NCI-H1436 (cell line): Measurements from ENCODE around the gene LRTM2.

Experiments used
- DNase-seq: peaks from one replicate; lab custom pipeline; 2025; lab: John Stamatoyannopoulos, UW

LRTM2 gene

DNA sequence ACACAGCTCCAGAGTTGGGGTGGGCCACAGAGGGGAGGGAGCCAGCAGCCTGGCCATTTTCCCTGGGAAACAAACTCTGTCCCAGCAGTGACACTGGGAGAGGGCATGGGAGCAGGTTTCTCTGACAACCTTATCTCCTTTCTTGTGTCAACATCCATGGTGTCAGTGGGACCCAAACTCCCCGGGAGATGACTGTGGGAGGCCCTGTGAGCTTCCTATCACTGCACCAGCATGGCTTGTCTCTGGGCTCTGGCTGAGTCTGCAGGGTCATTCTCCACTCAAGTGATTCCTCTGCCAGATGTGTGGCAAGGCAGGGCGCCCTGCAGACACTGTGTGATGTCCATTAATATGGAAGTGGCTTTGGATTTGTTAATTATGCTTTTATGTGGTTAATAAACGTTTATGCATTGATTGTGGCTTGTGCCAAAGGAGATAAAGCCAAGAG, 10.1 kb downstream of the LRTM2 start:
- DNase-seq: no peak

DNA sequence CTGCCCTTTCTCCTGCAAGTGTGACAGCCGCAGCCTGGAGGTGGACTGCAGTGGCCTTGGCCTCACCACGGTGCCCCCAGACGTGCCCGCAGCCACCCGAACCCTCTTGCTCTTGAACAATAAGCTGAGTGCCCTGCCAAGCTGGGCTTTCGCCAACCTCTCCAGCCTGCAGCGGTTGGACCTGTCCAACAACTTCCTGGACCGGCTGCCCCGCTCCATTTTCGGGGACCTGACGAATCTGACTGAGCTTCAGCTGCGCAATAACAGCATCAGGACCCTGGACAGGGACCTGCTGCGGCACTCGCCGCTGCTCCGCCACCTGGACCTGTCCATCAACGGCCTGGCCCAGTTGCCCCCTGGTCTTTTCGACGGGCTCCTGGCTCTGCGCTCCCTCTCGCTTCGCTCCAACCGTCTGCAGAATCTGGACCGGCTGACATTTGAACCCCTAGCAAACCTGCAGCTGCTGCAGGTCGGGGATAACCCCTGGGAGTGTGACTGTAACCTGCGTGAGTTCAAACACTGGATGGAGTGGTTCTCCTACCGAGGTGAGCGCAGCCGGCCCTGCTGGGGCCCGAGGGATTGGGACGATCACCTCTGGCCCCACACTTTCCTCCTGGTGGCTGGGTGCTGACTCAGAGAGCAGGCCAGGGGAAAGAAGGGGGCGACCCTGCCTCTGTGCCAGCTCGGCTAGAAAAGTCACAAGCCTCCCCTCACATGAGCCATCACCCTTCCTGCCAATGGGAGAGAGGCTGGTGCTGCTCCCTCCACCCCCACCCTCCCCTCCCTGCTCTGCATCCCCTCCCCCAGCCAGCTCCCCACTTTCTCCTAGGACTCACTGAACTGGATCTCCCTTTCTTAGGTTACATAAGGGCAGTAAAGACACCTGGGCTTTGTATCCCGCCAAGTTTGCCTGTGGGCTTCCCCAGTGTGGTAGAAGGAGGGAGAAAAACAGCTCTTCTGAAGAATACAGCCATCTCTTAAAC, 10.9 kb downstream of the LRTM2 start:
- DNase-seq: no peak

DNA sequence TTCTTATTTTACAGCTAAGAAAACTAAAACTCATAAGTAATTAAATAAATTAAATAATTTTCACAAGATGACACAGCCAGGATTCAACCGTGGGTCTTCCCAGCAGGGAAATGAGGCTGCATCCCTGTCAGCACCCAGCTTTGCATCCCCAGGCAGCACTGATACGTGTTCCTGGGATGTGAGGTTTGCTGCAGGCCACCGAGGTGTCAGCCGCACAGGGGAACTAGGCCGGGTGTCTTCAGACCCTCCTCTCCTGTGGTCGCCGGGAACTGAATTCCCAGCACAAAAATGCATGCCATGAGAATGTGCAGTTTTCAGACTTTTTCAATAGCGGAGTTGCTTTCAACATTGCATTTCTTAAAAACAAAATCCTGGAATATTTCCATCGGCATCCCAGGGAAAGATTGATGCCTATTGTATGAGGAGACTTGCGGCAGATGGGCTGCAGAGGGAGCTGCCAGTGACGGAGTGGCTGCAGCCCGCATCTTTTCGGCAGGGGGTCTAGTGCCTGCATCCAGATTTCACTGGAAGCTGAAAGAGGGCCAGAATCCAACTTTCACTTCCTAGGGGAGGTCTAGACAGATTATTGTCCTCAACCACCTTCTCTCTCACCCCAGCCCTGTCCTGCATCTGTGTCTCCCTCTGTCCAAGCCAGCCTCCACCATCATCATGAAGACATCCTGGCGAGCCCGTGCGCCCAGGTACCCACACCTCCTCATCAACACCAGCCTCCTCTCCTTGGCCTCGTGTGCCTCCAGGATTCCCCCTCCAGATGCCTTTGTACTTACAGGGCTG, 12.6 kb downstream of the LRTM2 start:
- DNase-seq: no peak

DNA sequence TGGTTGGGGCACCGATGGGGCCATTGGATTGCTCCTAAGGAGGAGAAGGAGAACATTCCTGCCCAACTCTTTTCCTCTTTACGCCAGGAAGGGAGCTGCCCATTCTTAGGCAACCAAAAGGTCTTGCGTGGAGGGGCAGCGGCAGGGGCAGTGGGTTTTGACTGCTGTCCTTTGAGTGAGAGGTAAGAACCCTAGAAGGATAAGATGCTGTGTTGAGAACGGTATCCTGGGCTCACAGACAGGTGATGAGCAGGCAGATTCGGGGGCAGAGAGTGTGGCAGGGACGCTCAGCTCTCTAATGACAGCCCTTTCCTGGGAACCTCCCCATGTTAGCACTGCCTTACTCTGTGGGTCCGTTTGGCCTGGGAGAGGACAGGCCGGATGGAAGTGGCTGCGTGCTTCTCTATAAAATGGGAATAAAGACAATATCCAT, 13.2 kb downstream of the LRTM2 start:
- DNase-seq: no peak

DNA sequence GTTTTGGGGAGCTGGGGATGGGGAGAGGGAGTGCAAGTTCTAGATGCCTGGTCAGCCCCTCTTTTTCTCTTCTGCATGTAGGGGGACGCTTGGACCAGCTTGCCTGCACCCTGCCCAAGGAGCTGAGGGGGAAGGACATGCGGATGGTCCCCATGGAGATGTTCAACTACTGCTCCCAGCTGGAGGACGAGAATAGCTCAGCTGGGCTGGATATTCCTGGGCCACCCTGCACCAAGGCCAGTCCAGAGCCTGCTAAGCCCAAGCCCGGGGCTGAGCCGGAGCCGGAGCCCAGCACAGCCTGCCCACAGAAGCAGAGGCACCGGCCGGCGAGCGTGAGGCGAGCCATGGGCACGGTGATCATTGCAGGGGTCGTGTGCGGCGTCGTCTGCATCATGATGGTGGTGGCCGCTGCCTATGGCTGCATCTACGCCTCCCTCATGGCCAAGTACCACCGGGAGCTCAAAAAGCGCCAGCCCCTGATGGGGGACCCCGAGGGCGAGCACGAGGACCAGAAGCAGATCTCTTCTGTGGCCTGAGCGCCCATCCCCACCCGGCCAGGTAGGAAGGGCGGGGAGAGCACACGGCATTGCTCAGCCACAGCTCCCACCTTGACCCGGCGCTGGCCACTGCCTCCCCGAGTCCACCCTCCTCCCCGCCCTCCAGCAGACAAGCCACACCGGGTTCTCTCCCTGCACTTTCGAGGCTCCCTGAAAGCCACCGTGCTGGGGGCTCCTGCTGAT, 14.0 kb downstream of the LRTM2 start:
- DNase-seq: no peak

DNA sequence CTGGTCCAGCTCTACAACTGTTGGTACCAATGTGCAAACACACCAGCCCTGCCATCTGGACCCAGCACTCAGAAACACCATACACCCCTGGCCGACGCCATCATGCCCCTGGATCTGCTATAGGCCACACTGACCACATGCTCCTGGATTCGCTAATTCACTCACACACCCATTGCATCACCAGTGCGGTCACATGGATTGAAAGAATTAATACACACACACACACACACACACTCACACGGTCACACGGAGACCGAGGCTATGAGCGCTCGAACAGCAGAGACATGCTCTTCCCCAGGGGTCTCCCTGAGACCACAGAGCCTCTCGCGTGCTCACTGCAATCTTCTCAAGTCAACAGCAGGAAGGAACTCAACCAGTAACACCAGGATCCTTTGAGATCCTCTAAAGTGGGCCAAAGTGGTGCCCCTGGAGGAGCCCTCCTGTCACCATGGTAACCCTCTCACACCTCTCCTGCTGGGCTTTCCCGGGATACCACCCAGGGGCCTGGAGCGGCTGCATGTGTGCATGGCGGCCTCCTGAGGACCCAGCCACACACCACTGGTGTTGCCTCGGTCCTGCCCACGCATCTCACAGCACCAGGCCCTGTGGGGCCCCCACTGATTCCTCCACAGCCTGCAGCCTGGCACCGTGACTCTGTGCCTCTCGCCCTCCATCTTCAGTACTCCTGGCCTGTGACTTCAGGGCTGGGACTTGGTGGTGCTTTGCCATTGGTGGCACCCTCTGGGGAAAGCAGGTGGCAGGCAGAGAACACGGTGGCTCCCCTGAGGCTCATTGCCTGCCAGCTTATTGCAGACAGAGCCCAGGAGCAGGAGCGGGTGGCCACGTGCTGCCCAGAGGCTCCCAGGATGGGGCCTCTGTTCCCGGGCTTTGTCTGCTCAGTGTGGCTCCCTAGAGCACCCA, 15.1 kb downstream of the LRTM2 start:
- DNase-seq: peak; percentile 91

DNA sequence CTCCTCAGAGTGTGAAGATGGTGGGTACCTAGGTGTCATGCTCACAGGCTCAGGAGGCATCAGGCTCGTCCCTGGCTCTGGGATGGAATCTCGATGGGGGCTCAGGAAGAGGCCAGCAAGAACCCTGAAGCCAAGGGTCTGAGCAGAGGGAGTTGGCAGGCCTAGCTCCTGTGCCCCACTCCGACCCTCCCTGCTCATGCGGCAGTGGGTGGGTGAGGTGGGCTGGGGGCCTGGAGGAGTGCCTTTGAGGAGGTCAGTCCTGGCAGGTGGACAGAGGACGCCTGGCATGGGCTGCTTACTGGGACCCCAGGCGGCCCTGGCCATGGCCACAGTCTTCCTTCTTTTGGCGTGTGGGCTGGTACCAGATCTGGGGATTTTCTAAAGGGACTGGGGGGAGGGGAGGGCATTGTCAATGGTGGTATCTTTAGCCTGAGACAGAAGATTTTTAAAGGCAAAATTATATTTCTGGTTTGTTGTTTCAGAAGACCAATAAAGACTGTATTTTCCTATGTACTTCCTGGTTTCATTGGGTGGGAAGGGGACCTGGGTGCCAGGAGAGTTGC, 16.0 kb downstream of the LRTM2 start:
- DNase-seq: no peak

DNA sequence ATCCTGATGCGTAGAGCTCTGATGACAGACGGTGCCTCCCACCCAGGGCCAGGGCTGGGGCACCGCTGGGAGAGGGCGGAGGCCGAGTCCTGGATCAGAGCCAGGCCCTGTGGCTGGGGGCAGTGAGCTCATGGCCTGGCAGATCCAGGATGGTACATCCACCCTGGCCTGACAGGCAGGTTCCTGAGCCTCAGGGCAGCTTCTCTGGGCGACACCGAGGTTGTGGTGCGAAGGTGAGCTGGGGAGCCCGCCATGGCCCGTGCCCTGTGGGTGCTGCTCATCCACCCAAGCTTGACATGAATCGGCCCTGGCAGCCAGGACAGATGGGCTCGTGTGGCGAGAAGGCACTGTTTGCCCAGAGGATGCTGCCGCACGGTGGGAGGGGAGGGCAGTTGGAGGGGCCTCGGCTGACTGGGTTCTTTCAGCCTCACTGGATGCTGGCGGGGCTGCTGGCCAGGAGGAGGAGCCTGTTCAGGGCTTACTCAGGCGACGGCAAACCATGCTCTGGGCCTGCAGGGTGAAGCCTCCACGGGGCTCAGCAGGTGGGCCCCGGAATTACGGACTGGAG, 16.6 kb downstream of the LRTM2 start:
- DNase-seq: no peak

DNA sequence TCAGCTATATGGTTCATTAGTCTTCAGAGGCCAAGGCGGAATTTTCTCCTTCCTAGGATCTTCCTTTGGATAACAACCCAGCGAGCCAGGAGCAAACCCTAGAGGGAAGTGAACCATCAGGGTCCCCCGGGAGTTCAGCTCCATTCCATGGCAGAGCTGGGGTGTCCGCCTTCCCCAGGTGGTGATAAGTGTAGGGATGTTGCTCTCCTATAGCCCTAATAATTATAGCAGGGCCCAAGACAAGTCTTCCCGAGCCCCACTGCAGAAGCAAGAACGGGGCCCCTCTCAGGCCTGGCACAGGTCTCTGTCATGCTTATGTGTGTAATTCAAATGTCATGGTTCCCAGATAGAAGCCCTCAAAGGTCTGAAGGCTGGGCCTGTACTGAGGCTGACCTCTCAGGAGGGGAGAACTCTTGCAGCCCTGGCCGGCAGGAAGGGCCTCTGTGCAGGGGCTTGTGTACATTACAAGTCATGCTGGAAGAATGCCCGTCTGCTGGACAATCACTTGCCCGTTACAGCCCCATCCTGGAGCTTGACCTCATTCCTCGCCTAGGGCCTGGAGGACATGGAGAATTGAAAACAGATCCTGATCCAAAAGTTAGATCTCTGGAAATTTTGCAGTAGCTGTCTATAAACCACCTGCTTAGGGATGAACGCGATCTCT, 17.3 kb downstream of the LRTM2 start:
- DNase-seq: no peak

DNA sequence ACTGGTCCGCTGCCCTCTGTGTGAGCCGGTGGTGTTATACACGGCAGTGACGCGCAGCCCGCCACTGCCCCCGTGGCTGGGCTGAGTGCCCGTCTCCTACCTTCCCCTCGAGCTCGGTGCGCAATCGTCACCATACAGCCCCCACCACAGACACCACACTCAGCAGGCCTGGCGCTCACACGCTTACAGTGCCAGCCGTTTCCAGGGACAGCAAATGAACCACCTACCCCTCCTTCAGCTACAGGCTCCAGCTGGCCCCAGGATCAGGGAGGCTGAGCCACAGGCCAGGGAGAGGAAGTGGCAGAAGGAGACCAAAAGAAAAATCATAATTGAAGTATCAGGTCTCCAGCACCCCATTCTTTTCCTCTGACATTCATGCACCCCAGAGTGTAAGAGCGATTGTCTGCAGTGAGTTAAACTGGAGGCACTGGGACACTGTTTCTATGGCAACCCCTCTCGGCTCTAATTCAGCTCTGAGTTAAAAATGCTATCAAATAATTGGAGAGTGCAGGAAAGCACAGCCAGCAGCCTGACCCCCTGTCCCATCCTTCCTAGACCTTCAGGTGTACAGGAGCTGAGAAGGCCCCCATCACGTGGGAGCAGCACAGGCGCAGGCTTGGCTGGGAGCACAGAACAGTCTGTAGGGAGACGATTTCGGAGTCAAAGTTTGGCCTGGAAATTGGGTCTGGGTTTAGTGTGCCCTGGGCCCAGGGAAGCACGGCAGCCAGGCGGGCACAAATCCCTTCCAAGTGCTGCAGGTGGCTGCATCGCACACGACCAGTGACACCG, 18.0 kb downstream of the LRTM2 start:
- no peak for DNase-seq

DNA sequence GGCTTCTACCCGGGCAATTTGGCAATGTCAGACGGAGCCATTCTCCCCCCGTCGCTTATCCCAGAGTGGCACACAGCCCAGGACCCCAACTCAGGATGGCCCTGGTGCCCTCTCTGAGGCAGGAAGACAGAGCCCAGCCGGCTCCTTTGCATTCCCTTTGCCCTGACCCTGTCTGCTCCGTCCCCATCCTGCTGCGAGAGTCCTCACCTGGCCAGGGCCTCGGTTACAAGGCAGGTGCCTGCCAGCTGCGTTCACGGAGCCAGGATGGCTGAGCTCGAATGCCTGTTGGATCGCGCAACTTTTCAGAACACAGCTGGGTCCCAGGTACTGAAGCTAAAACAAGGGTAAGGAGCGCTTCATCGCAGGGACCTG, 18.6 kb downstream of the LRTM2 start:
- no peak for DNase-seq

DNA sequence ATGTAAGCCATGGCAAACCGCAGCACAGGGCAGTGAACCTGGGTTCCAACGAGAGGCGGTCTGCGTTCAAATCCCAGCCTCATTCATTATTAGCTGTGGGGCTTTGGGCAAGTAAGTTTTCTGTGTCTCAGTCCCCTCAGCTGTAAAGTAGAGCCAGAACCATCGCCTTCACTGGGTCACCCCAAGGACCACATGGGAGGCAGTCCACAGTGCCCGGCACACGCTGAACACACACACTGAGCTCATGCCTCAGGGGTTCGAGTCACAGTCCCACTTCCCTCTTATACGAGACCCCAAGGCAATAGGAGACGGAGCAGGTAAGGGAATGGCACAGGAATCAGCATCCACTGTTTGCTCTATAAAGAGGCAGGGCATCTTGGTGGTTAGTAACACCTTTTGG, 19.1 kb downstream of the LRTM2 start:
- no peak for DNase-seq

DNA sequence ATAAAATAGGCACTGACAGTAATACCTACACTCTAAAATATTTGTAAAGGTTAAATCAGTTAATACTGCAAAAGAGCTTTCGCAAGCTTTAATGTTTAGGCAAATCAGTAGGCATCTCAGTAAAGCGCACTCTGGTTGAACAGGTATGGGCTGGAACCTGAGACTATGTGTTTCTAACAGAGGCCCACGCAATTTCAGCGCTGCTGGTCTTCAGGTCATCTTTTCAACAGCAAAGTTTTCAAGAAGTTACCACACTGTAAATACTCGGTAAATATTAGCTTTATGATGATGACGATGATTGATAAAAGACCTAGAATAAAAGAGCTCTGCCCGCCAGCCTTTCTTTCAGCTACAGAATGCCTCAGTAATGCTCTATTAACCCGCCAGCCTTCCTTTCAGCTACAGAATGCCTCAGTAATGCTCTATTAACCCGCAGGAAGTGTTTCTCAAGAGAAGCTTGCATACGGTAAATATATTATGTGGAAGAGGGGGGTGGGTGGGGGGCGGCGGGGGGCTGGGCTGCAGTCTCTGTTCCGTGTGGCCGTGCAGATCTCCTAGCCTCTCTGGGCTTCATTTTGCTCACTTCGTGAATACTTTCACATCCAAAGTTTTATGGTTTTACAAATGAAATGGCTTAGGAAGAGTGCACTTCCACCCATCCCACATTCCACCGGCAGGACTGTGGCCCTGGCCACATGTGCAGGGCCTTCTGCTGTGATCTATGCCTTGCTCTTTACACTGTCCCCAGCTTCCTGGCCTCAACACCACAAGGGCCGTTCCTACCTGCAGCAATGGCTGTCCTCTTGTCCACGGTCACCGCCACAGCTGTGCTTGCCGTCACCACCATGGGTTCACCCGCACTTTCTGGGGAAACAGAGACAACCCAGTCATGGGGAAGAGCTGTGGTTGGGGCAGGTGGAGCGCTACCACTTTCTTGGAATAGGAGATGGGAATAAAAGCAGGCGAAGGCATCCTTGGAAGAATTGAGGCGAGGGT, 19.9 kb downstream of the LRTM2 start:
- peak; percentile 34 for DNase-seq

DNA sequence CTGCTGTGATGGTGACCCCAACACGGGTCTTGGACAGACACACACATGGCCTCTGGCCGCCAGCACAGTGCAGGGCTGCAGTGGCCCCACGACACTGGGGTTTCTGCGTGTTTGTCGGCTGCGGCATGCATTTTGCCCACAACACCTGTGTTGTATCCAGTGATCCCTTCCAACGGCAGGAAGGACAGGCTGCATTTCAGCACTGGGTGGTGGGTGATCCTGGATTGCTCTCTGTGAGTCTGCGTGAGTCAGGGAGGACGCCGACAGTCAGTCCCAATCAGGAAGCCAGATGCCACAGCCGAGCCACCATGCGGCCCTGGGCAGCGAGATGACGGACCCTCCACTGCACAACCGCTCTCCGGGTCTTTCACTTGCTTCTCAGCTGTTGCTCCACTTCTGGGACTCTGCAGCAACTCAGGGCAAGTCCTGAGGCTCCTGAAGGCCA, 20.6 kb downstream of the LRTM2 start:
- DNase-seq: no peak

DNA sequence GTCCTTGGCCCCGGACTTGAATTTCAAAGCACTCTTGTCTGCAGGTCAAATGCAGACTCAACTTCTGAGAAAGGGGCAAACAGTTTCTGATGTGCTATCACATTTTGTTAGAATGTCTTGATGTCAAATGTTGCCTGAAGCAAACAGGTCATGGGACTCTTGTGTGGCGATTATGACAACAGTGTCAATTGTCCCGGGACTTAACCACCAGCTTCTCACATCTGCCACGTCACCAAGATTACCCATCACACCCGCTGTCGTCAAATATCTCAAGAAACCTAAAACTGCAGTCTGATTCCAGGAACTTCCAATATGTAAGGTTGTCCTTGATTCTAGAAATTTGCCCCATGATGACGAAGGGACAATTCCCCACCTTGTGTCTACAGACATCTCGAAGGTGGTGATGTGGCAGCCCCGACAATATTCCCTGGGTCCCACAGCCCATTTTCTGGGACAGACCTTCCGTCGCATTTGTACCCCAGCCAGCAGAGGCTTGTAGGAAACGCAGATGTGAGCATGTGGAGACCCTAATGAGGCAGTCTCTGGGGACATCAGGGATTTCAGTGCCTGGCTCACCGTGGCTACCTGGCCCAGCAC, 21.3 kb downstream of the LRTM2 start:
- DNase-seq: no peak

DNA sequence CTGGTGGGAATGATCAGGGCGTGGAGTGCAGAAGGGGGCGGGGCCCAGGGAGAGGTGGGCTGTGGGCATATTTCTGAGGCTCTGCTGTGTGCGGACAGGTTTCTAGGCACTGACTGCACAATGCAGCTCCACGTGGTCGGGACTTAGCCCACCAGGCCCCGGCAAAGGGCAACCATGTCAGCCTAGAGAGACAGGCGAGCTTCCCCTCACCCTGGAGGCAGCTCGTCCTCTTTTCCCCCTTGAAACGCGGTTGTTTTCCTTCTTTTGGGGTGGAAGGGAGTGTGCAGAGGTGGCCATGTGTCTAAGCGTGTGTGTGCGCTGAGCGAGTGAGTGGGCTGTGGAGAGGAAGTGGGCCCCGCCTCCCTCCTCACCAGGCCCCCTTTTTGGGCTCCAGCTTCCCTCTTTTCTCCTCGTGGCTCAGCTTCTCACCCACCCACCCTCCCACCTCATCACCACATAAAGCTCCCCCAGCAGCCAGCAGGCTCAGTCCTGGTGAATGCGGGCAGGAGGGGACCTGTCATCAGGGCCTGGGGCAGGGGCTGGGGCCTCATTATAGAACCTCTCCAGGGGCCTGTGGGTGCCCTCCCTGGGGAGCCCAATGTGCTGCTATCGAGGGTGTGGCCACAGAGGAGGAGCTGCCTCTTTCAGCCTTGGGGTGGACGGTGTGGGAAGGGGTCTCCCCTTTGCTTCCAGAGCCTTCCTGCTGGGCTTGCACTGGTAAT, 22.0 kb downstream of the LRTM2 start:
- no peak for DNase-seq
